Fibroblast of upper back skin (primary cell): ENCODE data around the gene ADGRA1.

Source experiments
- DNase-seq: peaks from one replicate; pipeline ENCODE4 v3.0.0-alpha.2; 2013

Gene ADGRA1

GRCh38 chr10:133056651-133057178, 31.0 kb upstream of the ADGRA1 start:
- DNase-seq = no peak

GRCh38 chr10:133058331-133059092, 29.2 kb upstream of the ADGRA1 start:
- no peak for DNase-seq

- DNase-seq = no peak
Measured at GRCh38 chr10:133059093-133059470, 28.6 kb upstream of the ADGRA1 start.

- DNase-seq = no peak
Measured at GRCh38 chr10:133059571-133059970, 28.2 kb upstream of the ADGRA1 start.

- no peak for DNase-seq
Measured at GRCh38 chr10:133060022-133060421, 27.7 kb upstream of the ADGRA1 start.

- DNase-seq = no peak
Measured at GRCh38 chr10:133060466-133060865, 27.3 kb upstream of the ADGRA1 start.

GRCh38 chr10:133060881-133061280, 26.8 kb upstream of the ADGRA1 start:
- no peak for DNase-seq

- DNase-seq = no peak
Measured at GRCh38 chr10:133061296-133062038, 26.3 kb upstream of the ADGRA1 start.

GRCh38 chr10:133062085-133062484, 25.6 kb upstream of the ADGRA1 start:
- no peak for DNase-seq

GRCh38 chr10:133062635-133063034, 25.1 kb upstream of the ADGRA1 start:
- DNase-seq = no peak

- DNase-seq = no peak
Measured at GRCh38 chr10:133067149-133068105, 20.3 kb upstream of the ADGRA1 start.

GRCh38 chr10:133068111-133069032, 19.4 kb upstream of the ADGRA1 start:
- DNase-seq = no peak

- no peak for DNase-seq
Measured at GRCh38 chr10:133069033-133069525, 18.6 kb upstream of the ADGRA1 start.

- no peak for DNase-seq
Measured at GRCh38 chr10:133070405-133070804, 17.3 kb upstream of the ADGRA1 start.

- no peak for DNase-seq
Measured at GRCh38 chr10:133070810-133071209, 16.9 kb upstream of the ADGRA1 start.

GRCh38 chr10:133071733-133072132, 16.0 kb upstream of the ADGRA1 start:
- DNase-seq = no peak

- DNase-seq = no peak
Measured at GRCh38 chr10:133072196-133072595, 15.5 kb upstream of the ADGRA1 start.

- no peak for DNase-seq
Measured at GRCh38 chr10:133072720-133073390, 14.9 kb upstream of the ADGRA1 start.

GRCh38 chr10:133075346-133076137, 12.2 kb upstream of the ADGRA1 start:
- no peak for DNase-seq
